MCF 10A (cell line): ENCODE results near the gene TFCP2L1. TPM values are rescaled to one million over a fixed set of nuclear protein-coding genes. Genes with fewer than 3 reads are reported as not detected.

Experiments
- BruUV-seq: library from RNA; stranded (reverse); fragments of 400-500 nt; replicated peaks from 2 replicates; lab custom pipeline; 2021; lab: Mats Ljungman, UMichigan
- CTCF ChIA-PET: fragments of 300-600 bp; sonication (Branson Sonifier 250); formaldehyde crosslinking; extraction: SDS; loops from one replicate; lab custom pipeline; 2021; ENCODE audit warnings: antibody characterized with exemption, inconsistent platforms; lab: Yijun Ruan, JAX
- POLR2A ChIA-PET: fragments of 300-600, 350-650 bp; sonication (Branson Sonifier 250); formaldehyde crosslinking; extraction: SDS; loops from one replicate; lab custom pipeline; 2020; ENCODE audit warnings: antibody characterized with exemption, inconsistent platforms; lab: Yijun Ruan, JAX
- DNase-seq: peaks from one replicate; pipeline ENCODE4 v3.0.0-alpha.2; 2018; ENCODE audit not compliant: unreplicated experiment
- H3K27ac Mint-ChIP-seq: one replicate; pipeline ENCODE4 v1.8.0; 2022; ENCODE audit warnings: mild to moderate bottlenecking, low read depth, mixed read lengths; ENCODE audit not compliant: unreplicated experiment
- H3K27me3 Mint-ChIP-seq: one replicate; pipeline ENCODE4 v1.8.0; 2022; ENCODE audit warnings: mixed read lengths; ENCODE audit not compliant: insufficient read depth, unreplicated experiment
- H3K36me3 Mint-ChIP-seq: one replicate; pipeline ENCODE4 v1.8.0; 2022; ENCODE audit warnings: mild to moderate bottlenecking, moderate library complexity, mixed read lengths; ENCODE audit not compliant: insufficient read depth, unreplicated experiment
- H3K4me1 Mint-ChIP-seq: one replicate; pipeline ENCODE4 v1.8.0; 2022; ENCODE audit warnings: mixed read lengths; ENCODE audit not compliant: insufficient read depth, unreplicated experiment
- H3K4me3 Mint-ChIP-seq: one replicate; pipeline ENCODE4 v1.8.0; 2022; ENCODE audit warnings: mild to moderate bottlenecking, moderate library complexity, mixed read lengths; ENCODE audit not compliant: unreplicated experiment
- H3K9me3 Mint-ChIP-seq: one replicate; pipeline ENCODE4 v1.8.0; 2022; ENCODE audit warnings: mixed read lengths; ENCODE audit not compliant: unreplicated experiment
- CTCF ChIP-seq: fragments of 200-600 bp; IDR thresholded peaks from one replicate; pipeline ENCODE4 v1.8.0; 2022; ENCODE audit warnings: antibody characterized with exemption, mild to moderate bottlenecking; ENCODE audit not compliant: unreplicated experiment
- intact Hi-C: fragments of 100-400 bp; cut with micrococcal nuclease; formaldehyde crosslinking; loops from 2 replicates; pipeline ENCODE4 v1.14.1; 2022
- total RNA-seq: library from RNA; stranded (reverse); gene quantifications from 2 replicates; pipeline ENCODE4 v1.2.3, GENCODE V29; 2022

Gene TFCP2L1
- total RNA-seq, 1 experiment from 2014 or later, result 22.6 TPM

GRCh38 chr2:121209014-121209610, 75.9 kb downstream of the TFCP2L1 start:
- Mint-ChIP-seq H3K4me3 (no peak overlapping the region), H3K36me3 (peaks cover 8% of the 10 kb centered on the region), H3K9me3 (no peaks in the 10 kb centered on the region), H3K4me1 (peaks cover 22% of the 10 kb centered on the region), H3K27ac (peak overlapping the region; percentile 74), H3K27me3 (no peaks in the 10 kb centered on the region)
- BruUV-seq, result no TSS peak
- TF ChIP-seq CTCF, result no peak
- DNase-seq, result no peak
- POLR2A ChIA-PET, result interaction anchor here (1.0 to 7.5 kb wide), 4 partner anchors 11 to 75 kb away, joined by 4 to 69 read pairs (median 4); no protein-coding TSS in a partner anchor
- CTCF ChIA-PET, result interaction anchor here (0.6 to 1.5 kb wide), 5 partner anchors 11 to 124 kb away, joined by 3 to 4 read pairs (median 3); no protein-coding TSS in a partner anchor
- intact Hi-C loops, result no loop called here

GRCh38 chr2:121207494-121207893, 77.5 kb downstream of the TFCP2L1 start:
- no peaks in the 10 kb centered on the region for H3K9me3 Mint-ChIP-seq
- TF ChIP-seq CTCF, result no peak
- no TSS peak for BruUV-seq
- intact Hi-C loops, result no loop called here
- POLR2A ChIA-PET, result interaction anchor here (1.4 to 7.5 kb wide), 2 partner anchors 9 to 76 kb away, joined by 4 to 69 read pairs; no protein-coding TSS in a partner anchor
- H3K4me1 Mint-ChIP-seq, result peaks cover 27% of the 10 kb centered on the region
- no peak for DNase-seq
- H3K27me3 Mint-ChIP-seq, result no peaks in the 10 kb centered on the region
- no peaks in the 10 kb centered on the region for H3K36me3 Mint-ChIP-seq
- no peak overlapping the region for H3K27ac Mint-ChIP-seq
- H3K4me3 Mint-ChIP-seq, result no peak overlapping the region
- CTCF ChIA-PET, result interaction anchor here (0.6 to 1.1 kb wide), 3 partner anchors 62 to 1291 kb away, joined by 3 to 5 read pairs (median 3); no protein-coding TSS in a partner anchor

GRCh38 chr2:121205321-121205942, 79.6 kb downstream of the TFCP2L1 start:
- no peaks in the 10 kb centered on the region for H3K27me3 Mint-ChIP-seq
- intact Hi-C loops, result no loop called here
- H3K9me3 Mint-ChIP-seq, result no peaks in the 10 kb centered on the region
- no TSS peak for BruUV-seq
- H3K36me3 Mint-ChIP-seq, result no peaks in the 10 kb centered on the region
- POLR2A ChIA-PET, result interaction anchor here (0.9 to 1.3 kb wide), 2 partner anchors 8 to 24 kb away, joined by 4 read pairs; no protein-coding TSS in a partner anchor
- no peak for TF ChIP-seq CTCF
- H3K27ac Mint-ChIP-seq, result no peak overlapping the region
- CTCF ChIA-PET, result interaction anchor here (1.1 to 1.4 kb wide), 2 partner anchors 110 to 893 kb away, joined by 3 to 6 read pairs; no protein-coding TSS in a partner anchor
- H3K4me1 Mint-ChIP-seq, result peaks cover 26% of the 10 kb centered on the region
- no peak overlapping the region for H3K4me3 Mint-ChIP-seq
- peak; percentile 33 for DNase-seq
